Thyroid gland (tissue), 4 donors: ENCODE data around the gene MAFB. TPM values are rescaled to one million over a fixed set of nuclear protein-coding genes. Genes with fewer than 3 reads are reported as not detected.

Source experiments
- DNase-seq, 2 donors: peaks; one replicate each; pipeline ENCODE4 v3.0.0-alpha.2; 2019
- H3K27ac ChIP-seq, 3 donors: fragments of 200-600 bp; sonication (generic); 1 replicate in 2 of 3; 2 replicates in 1 of 3; pipeline ENCODE4 v1.5.1; 2016 to 2019; ENCODE audit warnings: mild to moderate bottlenecking in 1 of 3, moderate library complexity in 1 of 3
- H3K27me3 ChIP-seq: fragments of 200-600 bp; sonication (generic); one replicate; pipeline ENCODE4 v1.5.1; 2019
- H3K36me3 ChIP-seq, 2 donors: fragments of 200-600 bp; sonication (generic); one replicate each; pipeline ENCODE4 v1.5.1; 2016 to 2019
- H3K4me1 ChIP-seq, 2 donors: fragments of 200-600 bp; sonication (generic); one replicate each; pipeline ENCODE4 v1.5.1; 2017 to 2019
- H3K4me3 ChIP-seq, 3 donors: fragments of 200-600 bp; sonication (generic); replicated peaks in 1 of 3; 1 replicate in 2 of 3; 2 replicates in 1 of 3; pipeline ENCODE4 v1.5.1; 2016; ENCODE audit warnings: mild to moderate bottlenecking in 1 of 3
- H3K9me3 ChIP-seq: fragments of 200-600 bp; sonication (generic); one replicate; pipeline ENCODE4 v1.5.1; 2017
- POLR2A ChIP-seq, 2 donors: fragments of 450-650 bp; IDR thresholded peaks; one replicate each; pipeline ENCODE4 v1.6.1; 2017; ENCODE audit warnings: antibody characterized with exemption in 2 of 2, mild to moderate bottlenecking in 2 of 2, moderate library complexity in 1 of 2
- WGBS, 2 donors: methylation state at CpG; one replicate each; pipeline ENCODE4 v1.1.5; 2017; 5-methylcytosine and 5-hydroxymethylcytosine counted together
- intact Hi-C: fragments of 100-400 bp; cut with DNase I; formaldehyde crosslinking; loops from one replicate; pipeline ENCODE4 v1.15.1; 2023
- total RNA-seq, 4 donors: library from RNA; depleted of rRNA; stranded (reverse); fragments of >200 nt; gene quantifications; one replicate each; pipeline ENCODE4 v1.2.3, GENCODE V29; 2016
- TF ChIP-seq, protein P1 (sequence below), 6 experiments: fragments of 200-600 bp in 3 of 6; fragments of 450-650 bp in 3 of 6; sonication (generic) in 3 of 6; IDR thresholded peaks; one replicate each; pipeline ENCODE4 v1.5.1; 2016 to 2019; ENCODE audit warnings: antibody characterized with exemption in 6 of 6, mild to moderate bottlenecking in 2 of 6, inconsistent platforms in 1 of 6, moderate library complexity in 1 of 6

Gene MAFB
- total RNA-seq, 4 donors from 2014 or later, result 34.4 to 46.1 (median 43.5) TPM

DNA sequence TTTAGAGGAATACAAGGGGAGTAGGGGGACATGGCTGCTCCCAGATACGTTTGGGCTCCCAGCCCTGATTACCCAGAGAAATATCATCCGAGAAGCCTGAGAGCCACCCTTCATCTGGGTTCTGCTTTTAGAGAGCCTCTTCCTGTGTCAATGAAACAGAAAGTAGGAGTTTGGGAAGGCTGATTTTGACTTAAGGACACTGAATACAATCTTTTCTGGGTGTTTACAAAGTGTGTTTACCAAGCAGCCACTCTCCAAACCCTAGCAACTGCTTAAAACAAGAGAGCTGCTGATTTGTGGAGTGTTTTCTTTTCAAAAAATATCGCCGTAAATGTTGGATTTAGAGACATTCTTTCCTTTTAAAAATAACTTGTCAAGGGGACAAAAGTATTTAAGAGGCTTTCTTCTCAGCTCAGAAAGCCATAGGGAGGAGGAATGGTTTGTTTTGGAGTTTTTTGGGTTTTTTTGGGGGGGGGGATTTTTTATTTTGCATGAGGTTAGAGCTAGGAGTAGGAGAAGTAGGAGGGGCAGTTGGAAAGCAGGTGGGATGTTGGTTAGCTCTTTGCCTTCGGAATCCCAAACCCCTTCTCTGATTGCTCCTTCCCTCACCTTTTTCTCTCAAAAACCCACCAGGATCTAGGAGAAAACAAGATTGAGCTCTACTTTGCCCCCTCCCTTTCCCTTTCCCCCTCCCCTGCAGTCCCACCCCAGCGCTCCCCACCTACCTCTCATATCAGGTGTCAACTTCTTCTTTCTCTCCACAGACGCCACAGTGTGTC lies 12.4 kb downstream of the MAFB start:
- Histone ChIP-seq H3K27ac (peak overlapping the region; percentile 84 to 92 (median 89)), H3K4me3 (no peak overlapping the region)
- 20 to 34% methylated on average over 7 of the region's 7 CpGs for WGBS, 2 donors

DNA sequence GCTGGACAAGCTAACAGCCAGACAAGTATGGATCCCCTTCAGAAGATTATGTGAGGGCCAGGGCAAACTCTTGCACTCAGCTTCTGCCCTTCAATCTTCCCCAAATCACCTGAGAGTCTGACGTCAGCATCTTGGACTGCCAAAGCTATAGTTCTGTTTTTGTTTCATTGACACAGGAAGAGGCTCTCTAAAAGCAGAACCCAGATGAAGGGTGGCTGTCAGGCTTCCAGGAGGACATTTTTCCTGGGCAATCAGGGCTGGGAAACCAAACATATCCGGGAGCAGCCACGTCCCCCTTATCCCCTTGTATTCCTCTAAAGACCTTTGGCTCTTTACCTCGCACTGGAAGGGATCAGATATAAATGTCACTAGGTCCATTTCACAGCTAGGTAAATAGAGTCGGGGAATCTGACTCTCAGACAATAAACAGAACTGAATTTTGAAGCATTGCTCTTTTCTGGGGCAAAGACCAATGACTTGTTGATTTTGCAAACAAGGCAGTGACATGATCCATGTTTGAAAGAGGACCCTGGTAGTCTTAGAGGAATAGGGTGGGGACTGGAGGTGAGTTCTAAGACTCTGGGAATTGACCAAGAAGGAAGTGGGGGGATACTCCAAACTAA lies 13.3 kb downstream of the MAFB start:
- no peaks in the 10 kb centered on the region for H3K36me3 ChIP-seq
- peaks cover 61 to 82% of the 10 kb centered on the region in 2 donors for H3K4me1 ChIP-seq
- peak overlapping the region; percentile 84 to 92 (median 89) for H3K27ac ChIP-seq
- H3K27me3 ChIP-seq, result no peaks in the 10 kb centered on the region
- intact Hi-C loops, result no loop called here
- DNase-seq, result peak; percentile 76 to 79
- TF ChIP-seq, protein P1, sequence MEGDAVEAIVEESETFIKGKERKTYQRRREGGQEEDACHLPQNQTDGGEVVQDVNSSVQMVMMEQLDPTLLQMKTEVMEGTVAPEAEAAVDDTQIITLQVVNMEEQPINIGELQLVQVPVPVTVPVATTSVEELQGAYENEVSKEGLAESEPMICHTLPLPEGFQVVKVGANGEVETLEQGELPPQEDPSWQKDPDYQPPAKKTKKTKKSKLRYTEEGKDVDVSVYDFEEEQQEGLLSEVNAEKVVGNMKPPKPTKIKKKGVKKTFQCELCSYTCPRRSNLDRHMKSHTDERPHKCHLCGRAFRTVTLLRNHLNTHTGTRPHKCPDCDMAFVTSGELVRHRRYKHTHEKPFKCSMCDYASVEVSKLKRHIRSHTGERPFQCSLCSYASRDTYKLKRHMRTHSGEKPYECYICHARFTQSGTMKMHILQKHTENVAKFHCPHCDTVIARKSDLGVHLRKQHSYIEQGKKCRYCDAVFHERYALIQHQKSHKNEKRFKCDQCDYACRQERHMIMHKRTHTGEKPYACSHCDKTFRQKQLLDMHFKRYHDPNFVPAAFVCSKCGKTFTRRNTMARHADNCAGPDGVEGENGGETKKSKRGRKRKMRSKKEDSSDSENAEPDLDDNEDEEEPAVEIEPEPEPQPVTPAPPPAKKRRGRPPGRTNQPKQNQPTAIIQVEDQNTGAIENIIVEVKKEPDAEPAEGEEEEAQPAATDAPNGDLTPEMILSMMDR (IDR thresholded peaks at IDR 0.05), result no peak
- peak in 1 of 2 donors; percentile 74 for TF ChIP-seq POLR2A (IDR thresholded peaks at IDR 0.05)
- no peaks in the 10 kb centered on the region for H3K9me3 ChIP-seq
- H3K4me3 ChIP-seq, result no peak overlapping the region
- 27 to 36% methylated on average over 5 of the region's 5 CpGs for WGBS, 2 donors

More for the DNA sequence above, 12.4 kb downstream of the MAFB start:
- TF ChIP-seq, protein P1 (IDR thresholded peaks at IDR 0.05), result no peak
- peak in 1 of 2 donors; percentile 72 for TF ChIP-seq POLR2A (IDR thresholded peaks at IDR 0.05)
- H3K27me3 ChIP-seq, result no peaks in the 10 kb centered on the region
- DNase-seq, result peak; percentile 33 to 36
- intact Hi-C loops, result no loop called here
- peaks cover 60 to 82% of the 10 kb centered on the region in 2 donors for H3K4me1 ChIP-seq
- no peaks in the 10 kb centered on the region for H3K9me3 ChIP-seq
- no peaks in the 10 kb centered on the region for H3K36me3 ChIP-seq

DNA sequence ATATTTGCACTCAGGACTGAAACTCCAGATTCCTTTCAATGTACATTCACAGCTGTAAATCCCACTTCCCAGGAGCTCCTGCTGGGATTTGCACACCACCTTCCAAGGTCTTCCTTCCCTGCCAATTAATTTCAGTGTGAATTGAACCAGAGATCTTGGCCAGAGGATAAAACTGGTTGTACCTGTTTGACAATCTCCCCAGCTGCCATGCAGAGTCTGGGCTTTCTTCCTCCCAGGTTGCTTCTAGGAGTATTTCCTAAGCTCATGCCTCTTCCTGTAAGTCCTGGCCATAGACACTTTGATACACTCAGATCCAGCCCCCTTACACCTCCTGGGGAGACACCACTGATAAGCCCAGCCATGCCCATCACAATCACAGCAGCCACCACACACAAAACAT lies 15.6 kb downstream of the MAFB start:
- Histone ChIP-seq H3K27me3 (no peaks in the 10 kb centered on the region), H3K4me1 (peaks cover 67 to 85% of the 10 kb centered on the region in 2 donors), H3K4me3 (no peak overlapping the region), H3K9me3 (no peaks in the 10 kb centered on the region), H3K36me3 (no peaks in the 10 kb centered on the region), H3K27ac (peak overlapping the region; percentile 84 to 92 (median 89))
- peak in 1 of 2 donors; percentile 19 for TF ChIP-seq POLR2A (IDR thresholded peaks at IDR 0.05)
- TF ChIP-seq, protein P1 (IDR thresholded peaks at IDR 0.05), result no peak
- intact Hi-C loops, result no loop called here
- peak; percentile 58 to 65 for DNase-seq

DNA sequence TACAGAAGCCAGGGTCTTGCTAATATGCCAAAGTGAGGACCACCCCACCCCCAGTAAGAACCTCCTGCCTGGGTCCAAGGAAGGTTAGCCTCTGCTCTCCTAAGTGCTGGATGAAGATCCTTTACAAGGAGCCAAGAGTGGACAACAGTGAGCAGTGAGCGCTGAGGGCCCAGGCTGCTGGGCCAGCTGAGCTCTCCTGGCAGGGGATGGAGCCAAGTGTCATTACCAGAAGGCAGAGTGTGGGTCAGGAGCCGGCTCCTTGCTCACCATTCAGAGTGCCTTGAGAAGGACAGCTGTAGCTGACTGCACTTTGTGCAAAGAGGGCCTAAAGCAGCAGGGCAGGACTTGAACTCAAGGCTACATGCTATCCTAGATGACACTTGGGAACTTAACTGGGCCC lies 16.9 kb downstream of the MAFB start:
- Histone ChIP-seq H3K4me1 (peaks cover 56 to 73% of the 10 kb centered on the region in 2 donors), H3K27ac (peak overlapping the region; percentile 33 to 79 (median 74)), H3K9me3 (no peaks in the 10 kb centered on the region), H3K4me3 (no peak overlapping the region), H3K27me3 (no peaks in the 10 kb centered on the region), H3K36me3 (no peaks in the 10 kb centered on the region)
- peak; percentile 52 to 53 for DNase-seq
- TF ChIP-seq, protein P1 (IDR thresholded peaks at IDR 0.05), result no peak
- no peak for TF ChIP-seq POLR2A (IDR thresholded peaks at IDR 0.05)
- intact Hi-C loops, result no loop called here
- WGBS, 2 donors, result 50 to 56% methylated on average over 1 to 2 of the region's 2 CpGs

DNA sequence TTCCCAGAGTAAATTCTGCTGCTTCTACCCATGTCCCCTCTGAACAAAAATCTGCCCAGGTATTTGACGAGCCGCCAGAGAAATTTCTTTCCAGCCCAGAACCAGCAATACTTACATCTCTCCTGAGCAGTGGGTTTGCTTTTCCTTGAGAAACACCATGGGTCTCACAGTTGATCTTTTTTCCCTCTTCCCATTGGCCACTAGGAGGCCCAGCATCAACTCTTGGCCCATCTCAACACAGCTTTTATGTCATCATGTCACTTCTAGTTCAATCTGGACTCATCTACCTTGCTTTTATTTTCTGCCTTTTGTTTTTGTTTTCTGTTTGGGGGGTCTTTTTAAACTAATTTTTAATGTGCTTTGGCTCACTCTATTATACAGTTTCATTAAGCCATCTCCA lies 18.8 kb downstream of the MAFB start:
- 95 to 98% methylated on average over 2 of the region's 2 CpGs for WGBS, 2 donors
- TF ChIP-seq, protein P1 (IDR thresholded peaks at IDR 0.05), result no peak
- TF ChIP-seq POLR2A (IDR thresholded peaks at IDR 0.05), result no peak
- intact Hi-C loops, result no loop called here

More for the DNA sequence above, 18.8 kb downstream of the MAFB start:
- Histone ChIP-seq H3K4me3 (no peak overlapping the region), H3K9me3 (no peaks in the 10 kb centered on the region), H3K36me3 (no peaks in the 10 kb centered on the region), H3K27me3 (no peaks in the 10 kb centered on the region), H3K27ac (peak overlapping the region; percentile 33 to 79 (median 74)), H3K4me1 (peaks cover 45 to 60% of the 10 kb centered on the region in 2 donors)
- no peak for DNase-seq
